K562 (cell line): ENCODE measurements around the gene SYNE2.

Experiments
- CBX8 ChIP-seq: fragments of 200-600 bp; sonication (generic); IDR thresholded peaks from 2 replicates; pipeline ENCODE4 v1.6.1; 2012; ENCODE audit warnings: borderline replicate concordance, mixed run types, low read depth, mild to moderate bottlenecking, moderate library complexity, mixed read lengths, low read length, control low read depth, inconsistent platforms; ENCODE audit not compliant: poor library complexity, severe bottlenecking; ENCODE audit errors: extremely low read depth
- KDM4B ChIP-seq, 2 experiments: fragments of 450-650 bp in 1 of 2; sonication (generic) in 1 of 2; IDR thresholded peaks; 2 replicates each; pipeline ENCODE4 v1.6.1; 2016 to 2017; ENCODE audit warnings: borderline replicate concordance in 2 of 2, antibody characterized with exemption in 1 of 2, low read depth in 1 of 2, mild to moderate bottlenecking in 1 of 2

- TF ChIP-seq CBX8: no peak
- no peak for TF ChIP-seq KDM4B (IDR thresholded peaks at IDR 0.05; ENCODE audit: borderline replicate concordance in 2 of 2, low read depth in 1 of 2)
These were observed 322.3 kb downstream of the SYNE2 start for GRCh38 chr14:64174922-64175782.
